ENCODE measurements around the gene ENO1. TPM values are rescaled to one million over a fixed set of nuclear protein-coding genes. Genes with fewer than 3 reads are reported as not detected.

The ENO1 gene
- total and polyA plus RNA-seq, 9 of the 15 experiments (the other 6 are each of a cell fraction or from before 2014, with no cell fraction given) = 2,249 to 7,472 (median 2,868) TPM

GRCh38 chr1:8873506-8874229 is 4.8 kb downstream of the ENO1 start (continued):
- TF ChIP-seq ZNF253 (CRISPR knock-in tag; conservative IDR thresholded peaks at IDR 0.05) (no peak), ARID2 (IDR thresholded peaks at IDR 0.05) (no peak), ZNF232 (CRISPR knock-in tag; IDR thresholded peaks at IDR 0.05) (no peak), ZBED1 (IDR thresholded peaks at IDR 0.05) (no peak), MAZ (CRISPR knock-in tag; conservative IDR thresholded peaks at IDR 0.05 in 1 of 2, IDR thresholded peaks at IDR 0.05 in 1 of 2) (peak in 1 of 2 experiments; percentile 52; a peak in 2 of 4 replicates), ZNF592 (IDR thresholded peaks at IDR 0.05) (peak; percentile 85), ZNF696 (CRISPR knock-in tag; conservative IDR thresholded peaks at IDR 0.05) (no peak), ZNF830 (CRISPR knock-in tag; IDR thresholded peaks at IDR 0.05) (no peak), ZFPM2 (CRISPR knock-in tag; IDR thresholded peaks at IDR 0.05) (no peak), MAFK (IDR thresholded peaks at IDR 0.05; ENCODE audit: low read length) (peak; percentile 87), CBFA2T2 (conservative IDR thresholded peaks at IDR 0.05) (no peak), TCF3 (CRISPR knock-in tag; IDR thresholded peaks at IDR 0.05) (no peak; the same call in 1 of the 2 replicates), WHSC1 (IDR thresholded peaks at IDR 0.05; ENCODE audit: low read length) (no peak), XRCC5 (IDR thresholded peaks at IDR 0.05; ENCODE audit: low read depth, low read length) (0 out of 2 replicates have a peak, but pooled peaks have one; percentile 21), CTBP1 (IDR thresholded peaks at IDR 0.05; ENCODE audit: borderline replicate concordance) (peak; percentile 17; the same call in 1 of the 2 replicates), IFI16 (CRISPR knock-in tag; IDR thresholded peaks at IDR 0.05) (no peak), SNAPC5 (CRISPR knock-in tag; IDR thresholded peaks at IDR 0.05) (no peak), MXD1 (CRISPR knock-in tag; IDR thresholded peaks at IDR 0.05; ENCODE audit: borderline replicate concordance, poor library complexity, severe bottlenecking) (no peak), PTBP1 (IDR thresholded peaks at IDR 0.05; ENCODE audit: low read depth, low read length) (no peak), ZBTB9 (CRISPR knock-in tag; IDR thresholded peaks at IDR 0.05) (no peak), ZNF324 (CRISPR knock-in tag; IDR thresholded peaks at IDR 0.05) (no peak), ZC3H11A (IDR thresholded peaks at IDR 0.05; ENCODE audit: low read depth, low read length) (no peak), OTX1 (CRISPR knock-in tag; IDR thresholded peaks at IDR 0.05) (no peak), POLR2G (IDR thresholded peaks at IDR 0.05; ENCODE audit: low read depth, low read length) (peak; percentile 27; the same call in 1 of the 2 replicates), ZNF143 (CRISPR knock-in tag; IDR thresholded peaks at IDR 0.05) (no peak)
